Measurements from ENCODE around the gene CSNK1A1L.
"Not testable (repeated sequence)": the region's sequence is repeated elsewhere in the genome, so short reads cannot be mapped to it uniquely, and the experiment has no call there.

The CSNK1A1L gene

DNA sequence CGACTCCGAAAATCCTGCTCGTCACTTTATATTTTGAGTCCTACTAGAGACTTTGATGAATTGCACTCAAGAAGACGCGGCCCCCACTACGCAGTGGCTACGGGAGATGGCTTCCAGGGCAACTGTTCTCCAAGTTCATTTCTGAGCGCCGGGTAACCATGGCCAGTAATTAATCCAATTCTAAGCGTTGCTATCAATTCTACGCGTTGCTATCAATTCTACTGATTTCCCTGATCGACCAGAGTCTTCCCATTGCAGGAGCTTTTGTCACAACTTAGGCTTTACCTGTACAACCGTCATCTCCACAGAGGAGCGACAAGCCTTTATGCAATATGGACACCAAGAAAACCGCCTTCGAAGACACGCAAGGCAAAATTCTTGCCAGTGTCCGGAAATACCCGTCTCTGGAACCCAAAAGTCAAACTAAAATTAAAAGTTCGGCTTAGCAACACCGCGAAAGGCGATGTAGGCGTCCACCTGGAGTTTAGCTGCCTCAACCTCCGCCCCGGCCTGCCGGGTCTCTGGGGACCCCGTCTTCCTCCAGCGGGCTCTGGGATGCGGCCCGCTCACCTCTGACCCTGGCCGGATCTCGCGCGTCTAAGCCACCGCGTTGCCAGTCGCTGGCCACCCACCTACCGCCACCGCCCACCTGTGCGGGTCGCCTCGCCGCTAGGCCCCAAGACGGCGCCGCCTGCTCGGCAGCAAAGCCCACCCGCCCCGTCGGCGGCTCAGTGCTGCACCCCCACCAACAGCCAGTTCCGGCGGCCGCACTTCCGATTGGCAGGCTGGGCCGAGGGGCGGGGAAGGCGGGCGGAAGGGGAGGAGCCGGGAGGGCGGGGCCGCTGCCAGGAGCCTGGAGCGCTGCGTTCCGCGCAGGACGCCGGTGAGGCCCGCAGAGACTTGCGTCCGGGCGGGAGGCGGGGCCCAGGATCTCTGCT is 46.3 kb downstream of the CSNK1A1L start, which contains the start of gene SUPT20H:
TSS of gene SUPT20H (minus strand) at position 779 of the 938 bp plus-strand sequence. CDS start 8,198 bp downstream, outside the sequence.
- DNase-seq (ENCODE audit: low read depth): peak; percentile 41

DNA sequence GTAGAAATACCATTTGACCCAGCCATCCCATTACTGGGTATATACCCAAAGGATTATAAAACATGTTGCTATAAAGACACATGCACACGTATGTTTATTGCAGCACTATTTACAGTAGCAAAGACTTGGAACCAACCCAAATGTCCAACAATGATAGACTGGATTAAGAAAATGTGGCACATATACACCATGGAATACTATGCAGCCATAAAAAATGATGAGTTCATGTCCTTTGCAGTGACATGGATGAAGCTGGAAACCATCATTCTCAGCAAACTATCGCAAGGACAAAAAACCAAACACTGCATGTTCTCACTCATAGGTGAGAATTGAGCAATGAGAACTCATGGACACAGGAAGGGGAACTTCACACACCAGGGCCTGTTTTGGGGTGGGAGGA is 49.2 kb downstream of the CSNK1A1L start:
- DNase-seq (ENCODE audit: low read depth): not testable (repeated sequence)
